Measurements from ENCODE around the gene OSBPL9. TPM values are rescaled to one million over a fixed set of nuclear protein-coding genes. Genes with fewer than 3 reads are reported as not detected.

The OSBPL9 gene
- total and polyA plus RNA-seq, 2 experiments from 2014 or later: 82.7 to 102 TPM

DNA sequence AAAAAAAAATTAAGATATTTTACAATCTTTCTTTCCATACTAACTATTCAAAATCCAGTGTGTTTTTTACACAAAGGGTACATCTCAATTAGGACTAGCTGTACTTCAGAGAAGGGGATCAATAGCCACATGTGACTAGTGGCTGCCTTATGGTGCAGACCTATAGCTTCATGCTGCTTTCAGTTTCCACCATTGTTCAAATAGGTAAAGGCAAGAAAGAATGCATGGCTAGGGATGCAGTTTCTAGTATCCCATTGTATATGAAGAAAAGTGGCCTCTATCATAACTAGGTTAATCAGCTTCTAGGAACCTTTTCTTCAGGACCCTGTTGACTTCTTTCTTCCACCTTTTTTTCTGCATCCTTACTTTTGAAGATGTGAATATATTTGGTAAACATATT, 35.7 kb downstream of the OSBPL9 start:
- Histone ChIP-seq H3K4me2 (no peak overlapping the region), H3K27me3 (ENCODE audit: insufficient read depth) (no peaks in the 10 kb centered on the region), H4K20me1 (replicated peaks; ENCODE audit: insufficient read depth) (no peaks in the 10 kb centered on the region; the same call in 1 of the 2 replicates), H3K79me2 (replicated peaks; ENCODE audit: insufficient read depth) (peaks cover 8% of the 10 kb centered on the region; the same call in 1 of the 2 replicates), H2AFZ (no peak overlapping the region), H3K27ac (ENCODE audit: low read depth) (no peak overlapping the region), H3K4me1 (ENCODE audit: insufficient read depth) (peaks cover 26% of the 10 kb centered on the region; the same call in 1 of the 2 replicates), H3K36me3 (ENCODE audit: insufficient read depth) (no peaks in the 10 kb centered on the region), H3K4me3 (no peak overlapping the region), H3K9me2 (ENCODE audit: insufficient read depth) (no peaks in the 10 kb centered on the region), H3F3A (replicated peaks; ENCODE audit: low read depth) (no peaks in the 10 kb centered on the region)
- no peak overlapping the region for H3K4me3 Mint-ChIP-seq
- ATAC-seq (no peak), DNase-seq (ENCODE audit: low spot score) (no peak)
- H3K9me3 Mint-ChIP-seq: no peaks in the 10 kb centered on the region
- H3K36me3 Mint-ChIP-seq (ENCODE audit: low read depth): no peaks in the 10 kb centered on the region
- H3K27me3 Mint-ChIP-seq (ENCODE audit: insufficient read depth, low read depth, poor library complexity): no peaks in the 10 kb centered on the region
- no peak overlapping the region for H3K27ac Mint-ChIP-seq
- peaks cover 20% of the 10 kb centered on the region for H3K4me1 Mint-ChIP-seq
- no peak for TF ChIP-seq STAT1 (IDR thresholded peaks at IDR 0.05; ENCODE audit: unreplicated experiment)
- no peak for TF ChIP-seq EZH2phosphoT487 (IDR thresholded peaks at IDR 0.05; ENCODE audit: unreplicated experiment)
- TF ChIP-seq ETS1 (IDR thresholded peaks at IDR 0.05): no peak
- TF ChIP-seq CREB1 (CRISPR knock-in tag; IDR thresholded peaks at IDR 0.05; ENCODE audit: low read depth): no peak
- TF ChIP-seq NANOG (IDR thresholded peaks at IDR 0.05; ENCODE audit: borderline replicate concordance): no peak
- no peak for TF ChIP-seq CTCF (conservative IDR thresholded peaks at IDR 0.05; ENCODE audit: low read depth in 2 of 2)
- TF ChIP-seq ZNF462 (CRISPR knock-in tag; IDR thresholded peaks at IDR 0.05): no peak
- TF ChIP-seq EZH2 (IDR thresholded peaks at IDR 0.05; ENCODE audit: low read depth, unreplicated experiment): no peak
- TF ChIP-seq REST (IDR thresholded peaks at IDR 0.05; ENCODE audit: unreplicated experiment): no peak
- TF ChIP-seq POLR2AphosphoS5 (IDR thresholded peaks at IDR 0.05; ENCODE audit: low read depth): no peak
- no peak for TF ChIP-seq JUNB (IDR thresholded peaks at IDR 0.05; ENCODE audit: unreplicated experiment)
- TF ChIP-seq ZNF114 (CRISPR knock-in tag; IDR thresholded peaks at IDR 0.05): no peak
- TF ChIP-seq ZNF331 (CRISPR knock-in tag; IDR thresholded peaks at IDR 0.05; ENCODE audit: low read depth): no peak
